Measurements from ENCODE around the gene ADM2. TPM values are rescaled to one million over a fixed set of nuclear protein-coding genes. Genes with fewer than 3 reads are reported as not detected.

ADM2 gene
- total RNA-seq, 2 donors from 2014 or later: 4.0 to 4.2 TPM

GRCh38 chr22:50507991-50508884, 26.9 kb downstream of the ADM2 start, which contains the start of gene NCAPH2:
Gene NCAPH2 (plus strand): TSS chr22:50508224. CDS start chr22:50508338, 114 bp downstream.
- Histone ChIP-seq H3K27me3 (ENCODE audit: control insufficient read depth, insufficient read depth, low read length, poor library complexity, severe bottlenecking) (no peaks in the 10 kb centered on the region), H3K9ac (ENCODE audit: extremely low read depth, low read length, poor library complexity, severe bottlenecking) (peak within 1 kb of the TSS; percentile 81), H3K4me1 (ENCODE audit: control insufficient read depth, insufficient read depth, low read length) (peaks cover 8% of the 10 kb centered on the region), H3K9me3 (ENCODE audit: control insufficient read depth, low read length) (no peaks in the 10 kb centered on the region), H3K4me3 (ENCODE audit: low read length) (peak within 1 kb of the TSS; percentile 97), H3K36me3 (ENCODE audit: control insufficient read depth, insufficient read depth, low read length) (peaks cover 20% of the 10 kb centered on the region), H3K27ac (ENCODE audit: low read depth, low read length) (peak within 1 kb of the TSS; percentile 94)
- WGBS, 2 experiments (ENCODE audit: insufficient coverage in 1 of 2, insufficient read length in 1 of 2): 1 to 5% methylated on average over 20 to 64 of the region's 76 CpGs
- peak within 1 kb of the TSS; percentile 97 for H3K27ac Mint-ChIP-seq
- H3K36me3 Mint-ChIP-seq (ENCODE audit: low read depth): peaks cover 5% of the 10 kb centered on the region
- TF ChIP-seq CTCF (conservative IDR thresholded peaks at IDR 0.05): no peak
- H3K9me3 Mint-ChIP-seq: no peaks in the 10 kb centered on the region
- peak within 1 kb of the TSS; percentile 95 for H3K4me3 Mint-ChIP-seq
- DNase-seq: no peak
- H3K27me3 Mint-ChIP-seq (ENCODE audit: insufficient read depth): no peaks in the 10 kb centered on the region
- peaks cover 8% of the 10 kb centered on the region for H3K4me1 Mint-ChIP-seq

GRCh38 chr22:50508897-50509296, 27.6 kb downstream of the ADM2 start:
- Mint-ChIP-seq H3K4me1 (peaks cover 8% of the 10 kb centered on the region), H3K36me3 (ENCODE audit: low read depth) (peaks cover 5% of the 10 kb centered on the region), H3K27ac (peak overlapping the region; percentile 56), H3K9me3 (no peaks in the 10 kb centered on the region), H3K27me3 (ENCODE audit: insufficient read depth) (no peaks in the 10 kb centered on the region), H3K4me3 (peak overlapping the region; percentile 79)
- Histone ChIP-seq H3K36me3 (ENCODE audit: control insufficient read depth, insufficient read depth, low read length) (peaks cover 20% of the 10 kb centered on the region), H3K4me1 (ENCODE audit: control insufficient read depth, insufficient read depth, low read length) (peaks cover 8% of the 10 kb centered on the region), H3K27me3 (ENCODE audit: control insufficient read depth, insufficient read depth, low read length, poor library complexity, severe bottlenecking) (no peaks in the 10 kb centered on the region), H3K9me3 (ENCODE audit: control insufficient read depth, low read length) (no peaks in the 10 kb centered on the region), H3K27ac (ENCODE audit: low read depth, low read length) (no peak overlapping the region), H3K9ac (ENCODE audit: extremely low read depth, low read length, poor library complexity, severe bottlenecking) (peak overlapping the region; percentile 81), H3K4me3 (ENCODE audit: low read length) (peak overlapping the region; percentile 93)
- no peak for TF ChIP-seq CTCF (conservative IDR thresholded peaks at IDR 0.05)
- WGBS, 2 experiments (ENCODE audit: insufficient coverage in 1 of 2, insufficient read length in 1 of 2): 53 to 54% methylated on average over 3 of the region's 3 CpGs
- DNase-seq: no peak

GRCh38 chr22:50513175-50513574, 31.8 kb downstream of the ADM2 start:
- Histone ChIP-seq H3K27ac (ENCODE audit: low read depth, low read length) (no peak overlapping the region), H3K36me3 (ENCODE audit: control insufficient read depth, insufficient read depth, low read length) (peaks cover 12% of the 10 kb centered on the region), H3K27me3 (ENCODE audit: control insufficient read depth, insufficient read depth, low read length, poor library complexity, severe bottlenecking) (no peaks in the 10 kb centered on the region), H3K9ac (ENCODE audit: extremely low read depth, low read length, poor library complexity, severe bottlenecking) (no peak overlapping the region), H3K4me3 (ENCODE audit: low read length) (no peak overlapping the region), H3K9me3 (ENCODE audit: control insufficient read depth, low read length) (no peaks in the 10 kb centered on the region), H3K4me1 (ENCODE audit: control insufficient read depth, insufficient read depth, low read length) (peaks cover 8% of the 10 kb centered on the region)
- no peaks in the 10 kb centered on the region for H3K9me3 Mint-ChIP-seq
- H3K4me1 Mint-ChIP-seq: peaks cover 8% of the 10 kb centered on the region
- no peak overlapping the region for H3K27ac Mint-ChIP-seq
- TF ChIP-seq CTCF (conservative IDR thresholded peaks at IDR 0.05): no peak
- DNase-seq: no peak
- no peak overlapping the region for H3K4me3 Mint-ChIP-seq
- 93 to 96% methylated on average over 9 to 15 of the region's 15 CpGs for WGBS, 2 experiments (ENCODE audit: insufficient coverage in 1 of 2, insufficient read length in 1 of 2)
- peaks cover 24% of the 10 kb centered on the region for H3K36me3 Mint-ChIP-seq (ENCODE audit: low read depth)
- H3K27me3 Mint-ChIP-seq (ENCODE audit: insufficient read depth): no peaks in the 10 kb centered on the region

Data from endodermal cell (in vitro differentiated cells).